Erythroblast (primary cell): ENCODE data around the gene ATPAF2.

Source experiments
- GATA1 ChIP-seq: IDR thresholded peaks from 2 replicates; pipeline ENCODE4 v1.6.1; 2011; ENCODE audit warnings: low read depth, mild to moderate bottlenecking, control low read depth, low read length, moderate library complexity
- POLR2A ChIP-seq: IDR thresholded peaks from 2 replicates; pipeline ENCODE4 v1.6.1; 2011; ENCODE audit warnings: mild to moderate bottlenecking, low read length

DNA sequence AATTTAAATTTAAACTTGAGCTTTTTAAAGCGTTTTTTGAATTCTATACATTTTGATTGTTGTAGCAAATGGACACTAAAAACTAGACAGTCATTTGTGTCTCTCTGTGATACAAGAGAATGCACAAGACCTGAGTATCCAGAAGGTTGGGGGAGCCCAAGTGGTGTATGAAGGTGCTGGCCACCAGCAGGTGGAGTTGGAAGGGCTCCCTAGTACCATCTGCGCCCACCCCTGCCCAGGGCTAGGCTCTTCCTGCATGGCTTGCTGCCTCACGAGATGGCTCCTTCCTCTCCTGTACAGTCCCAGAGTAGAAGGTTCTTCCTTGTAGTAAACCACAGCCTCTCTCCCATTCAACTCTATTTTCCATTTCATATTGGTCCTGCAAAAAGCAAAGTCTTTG, 17.2 kb upstream of the ATPAF2 start:
- TF ChIP-seq POLR2A: no peak
- TF ChIP-seq GATA1: no peak
